SU-DHL-6 (cell line): Measurements from ENCODE around the gene FBRSL1.

Experiments used
- EZH2phosphoT487 ChIP-seq: fragments of 200-600 bp; sonication (generic), shearing (Covaris generic); conservative IDR thresholded peaks from 2 replicates; pipeline ENCODE4 v1.6.1; 2018; ENCODE audit warnings: mild to moderate bottlenecking, antibody characterized with exemption, low read length, moderate library complexity, mixed read lengths
- TF ChIP-seq, protein P1 (sequence below): fragments of 200-600 bp; sonication (generic); IDR thresholded peaks from one replicate; pipeline ENCODE4 v1.5.1; 2017; ENCODE audit warnings: antibody characterized with exemption, mild to moderate bottlenecking, low read length, moderate library complexity; ENCODE audit not compliant: insufficient read depth, poor library complexity, severe bottlenecking

GRCh38 chr12:132556801-132557200 lies 66.8 kb downstream of the FBRSL1 start:
- TF ChIP-seq, protein P1, sequence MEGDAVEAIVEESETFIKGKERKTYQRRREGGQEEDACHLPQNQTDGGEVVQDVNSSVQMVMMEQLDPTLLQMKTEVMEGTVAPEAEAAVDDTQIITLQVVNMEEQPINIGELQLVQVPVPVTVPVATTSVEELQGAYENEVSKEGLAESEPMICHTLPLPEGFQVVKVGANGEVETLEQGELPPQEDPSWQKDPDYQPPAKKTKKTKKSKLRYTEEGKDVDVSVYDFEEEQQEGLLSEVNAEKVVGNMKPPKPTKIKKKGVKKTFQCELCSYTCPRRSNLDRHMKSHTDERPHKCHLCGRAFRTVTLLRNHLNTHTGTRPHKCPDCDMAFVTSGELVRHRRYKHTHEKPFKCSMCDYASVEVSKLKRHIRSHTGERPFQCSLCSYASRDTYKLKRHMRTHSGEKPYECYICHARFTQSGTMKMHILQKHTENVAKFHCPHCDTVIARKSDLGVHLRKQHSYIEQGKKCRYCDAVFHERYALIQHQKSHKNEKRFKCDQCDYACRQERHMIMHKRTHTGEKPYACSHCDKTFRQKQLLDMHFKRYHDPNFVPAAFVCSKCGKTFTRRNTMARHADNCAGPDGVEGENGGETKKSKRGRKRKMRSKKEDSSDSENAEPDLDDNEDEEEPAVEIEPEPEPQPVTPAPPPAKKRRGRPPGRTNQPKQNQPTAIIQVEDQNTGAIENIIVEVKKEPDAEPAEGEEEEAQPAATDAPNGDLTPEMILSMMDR = no peak
- TF ChIP-seq EZH2phosphoT487 = no peak
